Measurements from ENCODE around the gene R3HDM2. TPM values are rescaled to one million over a fixed set of nuclear protein-coding genes. Genes with fewer than 3 reads are reported as not detected.
"Not testable (repeated sequence)": the region's sequence is repeated elsewhere in the genome, so short reads cannot be mapped to it uniquely, and the experiment has no call there.

The R3HDM2 gene
- total RNA-seq, 4 donors from 2014 or later: 26.3 to 56.9 (median 33.3) TPM

DNA sequence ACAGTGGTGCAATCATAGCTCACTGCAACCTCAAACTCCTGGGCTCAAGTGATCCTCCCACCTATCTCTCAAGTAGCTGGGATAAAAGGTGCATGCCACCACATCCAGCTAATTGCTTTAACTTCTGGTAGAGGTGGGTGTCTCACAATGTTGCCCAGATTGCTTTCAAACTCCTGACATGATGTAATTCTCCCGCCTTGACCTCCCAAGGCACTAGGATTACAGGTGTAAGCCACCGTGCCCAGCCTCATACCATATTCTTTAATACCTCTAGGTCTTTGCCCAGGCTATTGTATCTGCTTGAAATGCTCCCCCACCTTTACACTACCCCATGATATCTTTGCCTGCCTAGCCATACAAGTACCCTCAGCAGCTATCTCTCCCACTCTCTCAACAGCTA, 11.3 kb downstream of the R3HDM2 start:
- no peaks in the 10 kb centered on the region for H3K9me3 ChIP-seq
- H3K4me1 ChIP-seq: no peaks in the 10 kb centered on the region
- no peak for TF ChIP-seq POLR2A (IDR thresholded peaks at IDR 0.05)
- TF ChIP-seq, protein P1, sequence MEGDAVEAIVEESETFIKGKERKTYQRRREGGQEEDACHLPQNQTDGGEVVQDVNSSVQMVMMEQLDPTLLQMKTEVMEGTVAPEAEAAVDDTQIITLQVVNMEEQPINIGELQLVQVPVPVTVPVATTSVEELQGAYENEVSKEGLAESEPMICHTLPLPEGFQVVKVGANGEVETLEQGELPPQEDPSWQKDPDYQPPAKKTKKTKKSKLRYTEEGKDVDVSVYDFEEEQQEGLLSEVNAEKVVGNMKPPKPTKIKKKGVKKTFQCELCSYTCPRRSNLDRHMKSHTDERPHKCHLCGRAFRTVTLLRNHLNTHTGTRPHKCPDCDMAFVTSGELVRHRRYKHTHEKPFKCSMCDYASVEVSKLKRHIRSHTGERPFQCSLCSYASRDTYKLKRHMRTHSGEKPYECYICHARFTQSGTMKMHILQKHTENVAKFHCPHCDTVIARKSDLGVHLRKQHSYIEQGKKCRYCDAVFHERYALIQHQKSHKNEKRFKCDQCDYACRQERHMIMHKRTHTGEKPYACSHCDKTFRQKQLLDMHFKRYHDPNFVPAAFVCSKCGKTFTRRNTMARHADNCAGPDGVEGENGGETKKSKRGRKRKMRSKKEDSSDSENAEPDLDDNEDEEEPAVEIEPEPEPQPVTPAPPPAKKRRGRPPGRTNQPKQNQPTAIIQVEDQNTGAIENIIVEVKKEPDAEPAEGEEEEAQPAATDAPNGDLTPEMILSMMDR (IDR thresholded peaks at IDR 0.05): no peak
- no peak for TF ChIP-seq EP300 (IDR thresholded peaks at IDR 0.05; ENCODE audit: low read depth)
- DNase-seq: no peak
- in situ Hi-C loops (cut with MboI; ENCODE audit: low pct_ligation_motif_present in 1 of 4, low pct_unique_long_range_greater_than_20kb in 1 of 4, low sequenced_read_pairs in 3 of 4): no loop called here
- H3K4me3 ChIP-seq: no peak overlapping the region
- 86 to 95% methylated on average over 2 of the region's 2 CpGs for WGBS, 2 donors (ENCODE audit: low coverage in 1 of 2)
- no peaks in the 10 kb centered on the region for H3K27me3 ChIP-seq
- H3K36me3 ChIP-seq: no peaks in the 10 kb centered on the region
- intact Hi-C loops (cut with DNase I; ENCODE audit: low total_unique reads): no loop called here
- no peak overlapping the region for H3K27ac ChIP-seq

GRCh38 chr12:57418255-57418654, 12.6 kb downstream of the R3HDM2 start:
- H3K4me1 ChIP-seq: no peaks in the 10 kb centered on the region
- WGBS, 2 donors (ENCODE audit: low coverage in 1 of 2): 88 to 91% methylated on average over 6 to 9 of the region's 9 CpGs
- intact Hi-C loops (cut with DNase I; ENCODE audit: low total_unique reads): no loop called here
- no peaks in the 10 kb centered on the region for H3K27me3 ChIP-seq
- TF ChIP-seq, protein P1 (IDR thresholded peaks at IDR 0.05): no peak
- TF ChIP-seq POLR2AphosphoS5 (IDR thresholded peaks at IDR 0.05): no peak
- TF ChIP-seq EP300 (IDR thresholded peaks at IDR 0.05; ENCODE audit: low read depth): no peak
- no peak for TF ChIP-seq POLR2A (IDR thresholded peaks at IDR 0.05)
- no peaks in the 10 kb centered on the region for H3K9me3 ChIP-seq
- no peak overlapping the region for H3K27ac ChIP-seq
- H3K4me3 ChIP-seq: no peak overlapping the region
- no peaks in the 10 kb centered on the region for H3K36me3 ChIP-seq
- in situ Hi-C loops (cut with MboI; ENCODE audit: low pct_ligation_motif_present in 1 of 4, low pct_unique_long_range_greater_than_20kb in 1 of 4, low sequenced_read_pairs in 3 of 4): no loop called here
- DNase-seq: no peak

DNA sequence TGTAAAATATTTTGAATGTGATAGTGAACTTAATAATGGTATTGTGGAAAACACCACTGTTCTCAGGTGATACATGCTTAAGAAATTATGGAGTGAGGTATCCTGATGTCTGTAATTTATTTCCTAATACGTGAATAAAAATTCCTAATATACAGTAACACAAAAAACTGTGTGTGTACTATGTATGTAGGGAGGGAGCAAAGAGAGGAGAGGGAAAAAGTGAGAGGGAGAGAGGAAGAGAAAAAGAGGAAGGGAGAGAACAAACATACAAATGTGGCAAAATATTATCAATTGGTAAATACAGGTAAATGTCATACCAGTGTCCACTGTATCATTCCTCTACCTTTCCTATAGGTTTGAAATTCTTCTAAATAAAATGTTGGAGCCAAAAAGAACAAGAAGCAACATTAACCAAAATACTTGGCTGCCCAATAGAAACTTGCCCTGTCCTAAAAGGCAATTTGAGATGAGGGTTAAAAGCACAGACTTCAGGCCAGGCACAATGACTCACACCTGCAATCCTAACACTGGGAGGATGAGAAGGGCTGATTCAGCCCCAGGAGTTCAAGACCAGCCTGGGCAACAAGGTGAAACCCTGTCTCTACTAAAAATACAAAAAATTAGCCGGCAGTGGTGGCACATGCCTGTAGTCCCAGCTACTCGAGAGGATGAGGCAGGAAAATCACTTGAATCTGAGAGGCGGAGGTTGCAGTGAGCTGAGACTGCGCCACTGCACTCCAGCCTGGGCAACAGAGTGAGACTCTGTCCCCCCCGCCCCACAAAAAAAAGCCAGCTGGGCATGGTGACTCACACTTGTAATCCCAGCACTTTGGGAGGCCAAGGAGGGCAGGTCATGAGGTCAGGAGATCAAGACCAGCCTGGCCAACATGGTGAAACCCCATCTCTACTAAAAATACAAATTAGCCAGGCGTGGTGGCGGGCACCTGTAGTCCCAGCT, 14.5 kb downstream of the R3HDM2 start:
- H3K36me3 ChIP-seq: no peaks in the 10 kb centered on the region
- no peaks in the 10 kb centered on the region for H3K27me3 ChIP-seq
- H3K9me3 ChIP-seq: no peaks in the 10 kb centered on the region
- no peak overlapping the region for H3K4me3 ChIP-seq
- H3K4me1 ChIP-seq: no peaks in the 10 kb centered on the region
- H3K27ac ChIP-seq: no peak overlapping the region
- intact Hi-C loops (cut with DNase I; ENCODE audit: low total_unique reads): no loop called here
- in situ Hi-C loops (cut with MboI; ENCODE audit: low pct_ligation_motif_present in 1 of 4, low pct_unique_long_range_greater_than_20kb in 1 of 4, low sequenced_read_pairs in 3 of 4): no loop called here
- 90% methylated on average over 6 to 8 of the region's 8 CpGs for WGBS, 2 donors (ENCODE audit: low coverage in 1 of 2)
- no peak for DNase-seq
- TF ChIP-seq POLR2AphosphoS5 (IDR thresholded peaks at IDR 0.05) (no peak), POLR2A (IDR thresholded peaks at IDR 0.05) (no peak), EP300 (IDR thresholded peaks at IDR 0.05; ENCODE audit: low read depth) (no peak)
- TF ChIP-seq, protein P1 (IDR thresholded peaks at IDR 0.05): no peak

GRCh38 chr12:57415088-57415487, 15.8 kb downstream of the R3HDM2 start:
- TF ChIP-seq, protein P1 (IDR thresholded peaks at IDR 0.05): no peak
- TF ChIP-seq POLR2AphosphoS5 (IDR thresholded peaks at IDR 0.05): no peak
- TF ChIP-seq POLR2A (IDR thresholded peaks at IDR 0.05): no peak
- TF ChIP-seq EP300 (IDR thresholded peaks at IDR 0.05; ENCODE audit: low read depth): no peak
- intact Hi-C loops (cut with DNase I; ENCODE audit: low total_unique reads): no loop called here
- 84 to 93% methylated on average over 2 of the region's 2 CpGs for WGBS, 2 donors (ENCODE audit: low coverage in 1 of 2)

GRCh38 chr12:57414160-57414559, 16.7 kb downstream of the R3HDM2 start:
- DNase-seq; H3K27me3 ChIP-seq; H3K9me3 ChIP-seq; in situ Hi-C loops (cut with MboI; ENCODE audit: low pct_ligation_motif_present in 1 of 4, low pct_unique_long_range_greater_than_20kb in 1 of 4, low sequenced_read_pairs in 3 of 4); H3K27ac ChIP-seq; H3K4me3 ChIP-seq; intact Hi-C loops (cut with DNase I; ENCODE audit: low total_unique reads); H3K4me1 ChIP-seq; H3K36me3 ChIP-seq: not testable (repeated sequence)
- WGBS, 2 donors (ENCODE audit: low coverage in 1 of 2): 87 to 89% methylated on average over 5 to 6 of the region's 6 CpGs

More at GRCh38 chr12:57415088-57415487, 15.8 kb downstream of the R3HDM2 start:
- Histone ChIP-seq H3K4me3 (no peak overlapping the region), H3K9me3 (no peaks in the 10 kb centered on the region), H3K27ac (no peak overlapping the region), H3K36me3 (no peaks in the 10 kb centered on the region), H3K4me1 (no peaks in the 10 kb centered on the region), H3K27me3 (no peaks in the 10 kb centered on the region)
- DNase-seq: no peak
- in situ Hi-C loops (cut with MboI; ENCODE audit: low pct_ligation_motif_present in 1 of 4, low pct_unique_long_range_greater_than_20kb in 1 of 4, low sequenced_read_pairs in 3 of 4): no loop called here

Measured in transverse colon (tissue), 4 donors.